ENCODE measurements around the gene SLC16A10.
"Not testable (repeated sequence)": the region's sequence is repeated elsewhere in the genome, so short reads cannot be mapped to it uniquely, and the experiment has no call there.

The SLC16A10 gene

GRCh38 chr6:111189666-111190210, 102.4 kb downstream of the SLC16A10 start:
- DNase-seq: not testable (repeated sequence)

GRCh38 chr6:111190637-111191036, 103.3 kb downstream of the SLC16A10 start:
- DNase-seq: no peak

GRCh38 chr6:111191136-111191535, 103.8 kb downstream of the SLC16A10 start:
- DNase-seq: not testable (repeated sequence)

- DNase-seq: no peak
Measured at GRCh38 chr6:111192911-111193555, 105.7 kb downstream of the SLC16A10 start.

- no peak for DNase-seq
Measured at GRCh38 chr6:111195656-111196055, 108.4 kb downstream of the SLC16A10 start.

- no peak for DNase-seq
Measured at GRCh38 chr6:111198841-111199240, 111.5 kb downstream of the SLC16A10 start.

GRCh38 chr6:111199935-111200334, 112.6 kb downstream of the SLC16A10 start:
- DNase-seq: no peak

GRCh38 chr6:111200350-111201243, 113.3 kb downstream of the SLC16A10 start:
- DNase-seq: no peak

GRCh38 chr6:111201244-111201554, 113.9 kb downstream of the SLC16A10 start:
- no peak for DNase-seq

- no peak for DNase-seq
Measured at GRCh38 chr6:111201764-111202163, 114.5 kb downstream of the SLC16A10 start.

- DNase-seq: not testable (repeated sequence)
Measured at GRCh38 chr6:111203539-111203938, 116.2 kb downstream of the SLC16A10 start.

GRCh38 chr6:111204305-111204704, 117.0 kb downstream of the SLC16A10 start:
- DNase-seq: no peak

- DNase-seq: no peak
Measured at GRCh38 chr6:111204881-111205280, 117.6 kb downstream of the SLC16A10 start.

- DNase-seq: no peak
Measured at GRCh38 chr6:111205502-111205901, 118.2 kb downstream of the SLC16A10 start.

- no peak for DNase-seq
Measured at GRCh38 chr6:111207141-111207858, 120.0 kb downstream of the SLC16A10 start.

- no peak for DNase-seq
Measured at GRCh38 chr6:111208933-111209332, 121.6 kb downstream of the SLC16A10 start.

GRCh38 chr6:111210194-111210728, 123.0 kb downstream of the SLC16A10 start:
- DNase-seq: no peak

- DNase-seq: no peak
Measured at GRCh38 chr6:111211411-111212030, 124.2 kb downstream of the SLC16A10 start.

GRCh38 chr6:111212625-111213024, 125.3 kb downstream of the SLC16A10 start:
- no peak for DNase-seq

- no peak for DNase-seq
Measured at GRCh38 chr6:111215131-111215530, 127.8 kb downstream of the SLC16A10 start.

- no peak for DNase-seq
Measured at GRCh38 chr6:111219785-111220184, 132.5 kb downstream of the SLC16A10 start.

GRCh38 chr6:111220383-111221031, 133.2 kb downstream of the SLC16A10 start:
- DNase-seq: no peak
